A549 (cell line): ENCODE measurements around the gene CPLX1.

ENCODE experiments used
- HOXA7 ChIP-seq: fragments of 250-450 bp; sonication (Bioruptor Pico); IDR thresholded peaks from 2 replicates; pipeline ENCODE4 v1.5.0; 2020; ENCODE audit warnings: mild to moderate bottlenecking, moderate library complexity
- MAFK ChIP-seq: fragments of 450-650 bp; IDR thresholded peaks from 2 replicates; pipeline ENCODE4 v1.6.1; 2014; ENCODE audit not compliant: partially characterized antibody
- PHF8 ChIP-seq: fragments of 200-600 bp; sonication (generic); IDR thresholded peaks from 2 replicates; pipeline ENCODE4 v1.6.1; 2016; ENCODE audit warnings: low read depth, mild to moderate bottlenecking, antibody characterized with exemption, moderate library complexity, borderline replicate concordance
- POLR2A ChIP-seq: IDR thresholded peaks from 2 replicates; pipeline ENCODE4 v1.6.1; 2012; ENCODE audit warnings: mild to moderate bottlenecking, low read length
- SREBF2 ChIP-seq: fragments of 450-650 bp; IDR thresholded peaks from 2 replicates; pipeline ENCODE4 v1.6.1; 2014; ENCODE audit warnings: mild to moderate bottlenecking, moderate library complexity
- ZFP36 ChIP-seq: fragments of 450-650 bp; IDR thresholded peaks from 2 replicates; pipeline ENCODE4 v1.6.1; 2014; ENCODE audit warnings: borderline replicate concordance; ENCODE audit not compliant: partially characterized antibody
- TF ChIP-seq, protein P1 (sequence below): fragments of >200 bp; sonication (Bioruptor Twin); formaldehyde crosslinking; IDR thresholded peaks from 3 replicates; pipeline ENCODE4 v1.5.1; 2016
- TF ChIP-seq, protein P2 (sequence below): IDR thresholded peaks from 2 replicates; pipeline ENCODE4 v1.6.1; 2012
- TF ChIP-seq, protein P3 (sequence below): fragments of >200 bp; sonication (Bioruptor Twin); formaldehyde crosslinking; IDR thresholded peaks from 3 replicates; pipeline ENCODE4 v1.6.1; 2016

DNA sequence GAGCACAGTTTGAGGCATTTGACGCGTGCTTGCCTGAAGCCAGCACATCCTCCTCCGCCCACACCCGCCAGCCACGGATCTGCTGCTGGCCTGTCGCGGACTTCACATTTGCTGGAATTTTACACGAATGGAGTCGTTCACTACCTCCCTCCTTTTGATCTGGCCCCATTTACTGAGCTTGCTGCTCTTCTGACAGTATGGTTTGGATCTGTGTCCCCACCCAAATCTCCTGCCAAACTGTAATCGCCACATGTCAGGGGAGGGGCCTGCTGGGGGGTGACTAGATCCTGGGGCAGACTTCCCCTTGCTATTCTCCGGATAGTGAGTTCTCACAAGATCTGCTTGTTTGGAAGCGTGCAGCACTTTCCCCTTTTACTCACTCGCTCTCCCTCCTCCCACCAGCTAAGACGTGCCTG lies 19.9 kb upstream of the CPLX1 start:
- TF ChIP-seq, protein P1, sequence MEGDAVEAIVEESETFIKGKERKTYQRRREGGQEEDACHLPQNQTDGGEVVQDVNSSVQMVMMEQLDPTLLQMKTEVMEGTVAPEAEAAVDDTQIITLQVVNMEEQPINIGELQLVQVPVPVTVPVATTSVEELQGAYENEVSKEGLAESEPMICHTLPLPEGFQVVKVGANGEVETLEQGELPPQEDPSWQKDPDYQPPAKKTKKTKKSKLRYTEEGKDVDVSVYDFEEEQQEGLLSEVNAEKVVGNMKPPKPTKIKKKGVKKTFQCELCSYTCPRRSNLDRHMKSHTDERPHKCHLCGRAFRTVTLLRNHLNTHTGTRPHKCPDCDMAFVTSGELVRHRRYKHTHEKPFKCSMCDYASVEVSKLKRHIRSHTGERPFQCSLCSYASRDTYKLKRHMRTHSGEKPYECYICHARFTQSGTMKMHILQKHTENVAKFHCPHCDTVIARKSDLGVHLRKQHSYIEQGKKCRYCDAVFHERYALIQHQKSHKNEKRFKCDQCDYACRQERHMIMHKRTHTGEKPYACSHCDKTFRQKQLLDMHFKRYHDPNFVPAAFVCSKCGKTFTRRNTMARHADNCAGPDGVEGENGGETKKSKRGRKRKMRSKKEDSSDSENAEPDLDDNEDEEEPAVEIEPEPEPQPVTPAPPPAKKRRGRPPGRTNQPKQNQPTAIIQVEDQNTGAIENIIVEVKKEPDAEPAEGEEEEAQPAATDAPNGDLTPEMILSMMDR: no peak
- TF ChIP-seq POLR2A (no peak), MAFK (no peak), PHF8 (no peak), HOXA7 (CRISPR knock-in tag) (no peak), ZFP36 (no peak), SREBF2 (no peak)
- TF ChIP-seq, protein P2, sequence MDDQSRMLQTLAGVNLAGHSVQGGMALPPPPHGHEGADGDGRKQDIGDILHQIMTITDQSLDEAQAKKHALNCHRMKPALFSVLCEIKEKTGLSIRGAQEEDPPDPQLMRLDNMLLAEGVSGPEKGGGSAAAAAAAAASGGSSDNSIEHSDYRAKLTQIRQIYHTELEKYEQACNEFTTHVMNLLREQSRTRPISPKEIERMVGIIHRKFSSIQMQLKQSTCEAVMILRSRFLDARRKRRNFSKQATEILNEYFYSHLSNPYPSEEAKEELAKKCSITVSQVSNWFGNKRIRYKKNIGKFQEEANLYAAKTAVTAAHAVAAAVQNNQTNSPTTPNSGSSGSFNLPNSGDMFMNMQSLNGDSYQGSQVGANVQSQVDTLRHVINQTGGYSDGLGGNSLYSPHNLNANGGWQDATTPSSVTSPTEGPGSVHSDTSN: no peak
- TF ChIP-seq, protein P3, sequence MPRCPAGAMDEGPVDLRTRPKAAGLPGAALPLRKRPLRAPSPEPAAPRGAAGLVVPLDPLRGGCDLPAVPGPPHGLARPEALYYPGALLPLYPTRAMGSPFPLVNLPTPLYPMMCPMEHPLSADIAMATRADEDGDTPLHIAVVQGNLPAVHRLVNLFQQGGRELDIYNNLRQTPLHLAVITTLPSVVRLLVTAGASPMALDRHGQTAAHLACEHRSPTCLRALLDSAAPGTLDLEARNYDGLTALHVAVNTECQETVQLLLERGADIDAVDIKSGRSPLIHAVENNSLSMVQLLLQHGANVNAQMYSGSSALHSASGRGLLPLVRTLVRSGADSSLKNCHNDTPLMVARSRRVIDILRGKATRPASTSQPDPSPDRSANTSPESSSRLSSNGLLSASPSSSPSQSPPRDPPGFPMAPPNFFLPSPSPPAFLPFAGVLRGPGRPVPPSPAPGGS: no peak
